Measurements from ENCODE around the gene MAML3.

Gene MAML3

GRCh38 chr4:139826426-139826825 is 327.6 kb downstream of the MAML3 start:
- DNase-seq = no peak

- DNase-seq = no peak
Measured at GRCh38 chr4:139825523-139826014, 328.4 kb downstream of the MAML3 start.

DNA sequence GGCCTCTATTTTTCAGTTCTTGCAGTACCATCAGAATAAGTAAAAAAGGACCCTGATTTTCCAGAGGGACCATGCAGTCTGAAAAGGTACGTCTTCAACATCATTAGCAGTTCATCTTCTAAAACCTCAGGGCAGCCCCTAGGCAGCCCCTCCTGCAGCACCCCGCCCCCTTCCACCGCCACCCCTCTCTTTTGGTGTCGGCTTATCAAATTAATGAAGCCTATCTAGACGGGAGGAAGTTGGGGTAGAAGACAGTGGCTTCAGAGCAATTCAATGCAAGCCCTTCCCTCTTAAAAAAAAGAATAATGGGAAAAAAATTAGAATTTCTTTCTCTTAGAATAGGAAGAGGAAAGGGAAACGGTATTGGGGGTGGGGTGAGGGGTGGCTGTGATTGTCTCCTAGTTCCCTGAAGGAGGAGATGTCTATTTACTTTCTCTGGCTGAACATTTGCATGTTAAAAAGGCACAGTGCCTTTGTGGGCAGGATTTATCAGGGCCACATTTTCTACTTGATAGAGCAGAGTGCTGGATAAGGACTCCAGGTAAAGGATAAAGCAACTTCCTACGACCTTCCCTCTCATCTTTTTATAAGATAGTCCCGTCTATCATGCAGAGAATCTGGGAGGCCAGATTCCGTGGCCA is 329.0 kb downstream of the MAML3 start:
- no peak for DNase-seq

- no peak for DNase-seq
Measured at GRCh38 chr4:139823746-139824145, 330.2 kb downstream of the MAML3 start.

- no peak for DNase-seq
Measured at GRCh38 chr4:139823345-139823744, 330.6 kb downstream of the MAML3 start.

GRCh38 chr4:139822391-139822790 is 331.6 kb downstream of the MAML3 start:
- no peak for DNase-seq

GRCh38 chr4:139819082-139819481 is 334.9 kb downstream of the MAML3 start:
- DNase-seq = no peak

- no peak for DNase-seq
Measured at GRCh38 chr4:139817657-139818452, 336.1 kb downstream of the MAML3 start.

- no peak for DNase-seq
Measured at GRCh38 chr4:139816856-139817255, 337.1 kb downstream of the MAML3 start.

- no peak for DNase-seq
Measured at GRCh38 chr4:139815778-139816601, 338.0 kb downstream of the MAML3 start.

DNA sequence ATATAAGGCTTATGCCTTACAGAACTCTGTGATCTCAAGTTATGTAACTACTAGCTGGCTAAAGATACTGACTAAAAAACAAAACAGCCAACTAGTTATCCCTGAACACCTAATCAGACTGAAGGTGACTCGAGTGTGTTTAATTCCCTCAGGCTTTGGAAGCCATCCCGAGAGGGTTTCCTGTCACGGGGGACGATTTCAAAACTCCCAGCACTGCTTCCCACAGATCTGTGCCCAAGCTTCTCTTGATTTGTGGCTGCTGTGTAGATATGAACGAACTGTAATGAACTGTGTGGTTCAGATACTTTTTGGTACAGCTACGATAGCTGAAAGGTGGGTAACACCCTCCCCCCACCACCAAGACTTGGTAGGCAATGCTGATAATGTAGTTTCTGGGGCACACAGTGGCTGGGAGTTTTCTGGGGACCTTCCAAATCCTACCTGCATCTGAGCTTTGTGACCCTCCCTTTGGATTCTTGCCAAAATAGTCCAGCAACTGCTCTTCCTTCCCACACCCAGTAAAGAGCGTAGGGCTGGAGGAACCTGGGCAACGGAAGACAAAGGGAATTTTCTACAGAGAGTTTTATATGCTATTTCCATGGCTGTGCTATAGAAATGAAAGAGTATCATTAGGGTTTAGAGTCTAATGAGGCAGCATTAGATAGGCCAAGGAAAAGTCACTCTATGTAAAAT is 339.5 kb downstream of the MAML3 start:
- DNase-seq = no peak

DNA sequence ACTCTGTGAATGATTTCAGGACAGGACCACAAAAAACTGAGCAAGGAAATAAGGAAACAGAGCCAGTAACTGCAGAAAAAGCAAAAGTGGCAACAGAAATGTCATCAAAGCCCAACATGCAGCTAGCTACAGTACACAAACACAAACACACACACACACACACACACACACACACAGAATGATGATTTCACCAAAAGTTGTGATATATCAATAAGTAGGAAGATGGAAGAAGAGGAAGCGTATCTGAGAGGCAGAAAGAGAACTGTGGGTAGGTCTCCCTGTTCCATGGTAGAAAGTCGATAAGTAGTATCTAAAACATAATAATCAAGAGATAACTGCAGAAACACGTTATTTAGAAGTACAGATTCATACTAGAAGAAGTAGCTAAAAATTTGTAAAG is 340.1 kb downstream of the MAML3 start:
- no peak for DNase-seq

- no peak for DNase-seq
Measured at GRCh38 chr4:139810710-139811109, 343.3 kb downstream of the MAML3 start.

- DNase-seq = no peak
Measured at GRCh38 chr4:139809757-139810140, 344.2 kb downstream of the MAML3 start.

DNA sequence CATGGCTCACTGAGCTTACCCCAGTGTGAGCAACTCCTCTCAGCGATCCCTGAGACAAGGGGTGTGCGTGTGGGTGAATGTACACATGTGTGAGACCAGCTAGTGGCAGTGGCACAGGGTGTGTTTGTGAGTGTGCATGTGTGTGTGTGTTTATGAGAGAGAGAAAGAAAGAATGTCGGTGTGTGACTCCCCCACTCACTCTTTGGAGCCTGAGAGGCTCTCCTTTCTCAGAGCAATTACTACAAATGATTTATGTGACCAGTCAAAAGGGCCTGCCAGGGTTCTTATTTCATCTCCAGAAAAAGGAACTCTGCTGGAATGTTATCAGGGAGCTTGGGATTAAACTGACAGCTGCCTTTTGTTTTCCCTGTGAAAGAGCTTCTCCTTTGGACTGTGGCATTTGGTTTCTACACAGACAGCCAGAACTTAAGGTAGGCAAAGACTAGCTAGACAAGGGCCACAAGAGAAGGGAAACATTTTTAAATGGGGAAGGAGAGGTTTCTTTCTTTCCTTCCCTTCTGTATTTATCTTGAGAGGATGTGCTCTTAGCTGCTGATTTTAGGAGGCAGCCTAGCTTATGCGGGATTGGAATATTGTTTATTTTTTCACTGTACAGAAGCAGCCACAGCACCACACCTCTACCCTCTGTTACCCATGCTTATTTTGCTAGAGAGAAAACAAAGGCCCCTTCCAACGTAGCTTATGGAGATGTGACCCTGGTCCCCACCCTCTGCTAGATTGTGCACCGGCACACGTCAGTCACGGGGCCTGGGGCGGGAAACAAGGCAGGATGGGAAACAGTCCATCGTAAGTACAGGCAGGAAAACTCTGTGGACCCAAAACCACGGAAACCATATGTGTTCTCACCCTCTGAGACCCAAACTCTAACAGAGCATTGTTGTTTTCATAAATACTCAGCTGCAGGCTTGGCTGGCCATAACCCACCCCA is 344.9 kb downstream of the MAML3 start:
- no peak for DNase-seq

GRCh38 chr4:139808381-139808807 is 345.6 kb downstream of the MAML3 start:
- DNase-seq = no peak

GRCh38 chr4:139807483-139807882 is 346.5 kb downstream of the MAML3 start:
- no peak for DNase-seq

DNA sequence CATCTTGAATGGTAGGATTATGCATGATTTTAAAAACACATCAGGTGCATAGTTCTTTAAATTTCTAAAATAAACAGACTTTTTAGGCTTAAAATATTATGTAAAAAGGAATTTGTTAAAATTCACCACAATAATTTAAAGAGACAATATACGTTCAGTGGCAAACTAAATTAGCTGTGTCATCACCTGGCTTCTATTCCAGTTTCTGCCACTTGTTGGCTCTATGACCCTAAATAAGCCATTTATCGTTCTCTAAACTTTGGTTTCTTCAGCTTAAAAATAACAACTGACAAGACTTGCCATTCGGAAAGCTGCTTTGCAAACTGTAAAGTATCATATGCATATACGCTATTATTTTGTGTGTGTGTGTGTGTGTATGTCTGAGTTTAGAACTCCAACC is 347.1 kb downstream of the MAML3 start:
- no peak for DNase-seq

- no peak for DNase-seq
Measured at GRCh38 chr4:139802931-139803330, 351.1 kb downstream of the MAML3 start.

DNA sequence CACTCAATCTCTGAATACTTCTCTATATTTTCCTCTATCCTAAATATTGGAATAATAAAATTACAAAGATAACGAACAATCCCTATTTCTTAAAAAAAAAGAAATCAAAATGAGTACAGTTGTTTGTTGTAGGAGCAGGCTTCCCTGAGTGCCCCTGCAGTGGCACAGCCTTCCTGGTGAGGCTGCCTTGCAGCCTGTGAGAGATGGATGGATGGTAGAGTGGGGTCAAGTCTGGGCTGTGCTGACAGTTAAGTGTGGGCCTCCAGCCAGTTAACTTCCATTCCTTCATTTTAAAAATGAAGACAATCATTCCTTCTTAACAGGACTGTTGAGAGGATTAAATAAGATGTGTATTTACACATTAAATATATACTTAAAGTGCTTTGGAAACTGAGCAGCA is 351.5 kb downstream of the MAML3 start:
- DNase-seq = no peak

GRCh38 chr4:139801895-139802294 is 352.1 kb downstream of the MAML3 start:
- DNase-seq = no peak

- no peak for DNase-seq
Measured at GRCh38 chr4:139800082-139800481, 353.9 kb downstream of the MAML3 start.

Measured in activated CD4-positive, alpha-beta T cell treated with anti-CD3 and anti-CD28 coated beads, Interleukin-2, amount 50 U/mL, for 48 hours (primary cell).